Upper lobe of left lung (tissue), 4 donors: ENCODE data around the gene KLF7.

Experiments used
- POLR2A ChIP-seq, 4 donors: fragments of 450-650 bp; IDR thresholded peaks; one replicate each; pipeline ENCODE4 v1.5.1; 2016 to 2017; ENCODE audit warnings: antibody characterized with exemption in 4 of 4, mild to moderate bottlenecking in 2 of 4
- POLR2AphosphoS5 ChIP-seq, 2 donors: sonication (generic); formaldehyde crosslinking; IDR thresholded peaks; one replicate each; pipeline ENCODE4 v1.5.1; 2017; ENCODE audit warnings: antibody characterized with exemption in 2 of 2
- TF ChIP-seq, protein P1 (sequence below), 6 experiments: fragments of 450-650 bp in 4 of 6; fragments of 200-600 bp in 2 of 6; sonication (generic) in 2 of 6; IDR thresholded peaks; one replicate each; pipeline ENCODE4 v1.5.1; 2016 to 2019; ENCODE audit warnings: antibody characterized with exemption in 6 of 6

DNA sequence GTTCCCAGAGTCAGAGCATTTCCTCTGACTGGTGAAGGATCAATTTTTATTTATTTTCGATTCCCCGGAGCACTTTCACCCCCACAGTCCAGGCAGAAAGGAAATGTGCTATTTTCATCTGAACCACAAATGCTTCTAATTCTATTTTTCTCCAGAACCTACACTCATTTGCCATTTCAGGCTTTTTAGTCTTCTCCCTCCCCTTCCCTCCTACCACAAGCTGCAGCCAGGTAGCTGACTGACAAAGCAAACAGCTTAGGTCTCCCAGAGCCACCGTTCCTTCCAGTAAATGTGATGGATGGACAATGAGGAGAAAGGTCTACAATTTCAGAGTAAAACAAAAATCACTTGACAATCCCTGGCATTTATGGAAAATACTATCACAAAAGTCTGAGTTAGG, 76.9 kb downstream of the KLF7 start:
- TF ChIP-seq, protein P1, sequence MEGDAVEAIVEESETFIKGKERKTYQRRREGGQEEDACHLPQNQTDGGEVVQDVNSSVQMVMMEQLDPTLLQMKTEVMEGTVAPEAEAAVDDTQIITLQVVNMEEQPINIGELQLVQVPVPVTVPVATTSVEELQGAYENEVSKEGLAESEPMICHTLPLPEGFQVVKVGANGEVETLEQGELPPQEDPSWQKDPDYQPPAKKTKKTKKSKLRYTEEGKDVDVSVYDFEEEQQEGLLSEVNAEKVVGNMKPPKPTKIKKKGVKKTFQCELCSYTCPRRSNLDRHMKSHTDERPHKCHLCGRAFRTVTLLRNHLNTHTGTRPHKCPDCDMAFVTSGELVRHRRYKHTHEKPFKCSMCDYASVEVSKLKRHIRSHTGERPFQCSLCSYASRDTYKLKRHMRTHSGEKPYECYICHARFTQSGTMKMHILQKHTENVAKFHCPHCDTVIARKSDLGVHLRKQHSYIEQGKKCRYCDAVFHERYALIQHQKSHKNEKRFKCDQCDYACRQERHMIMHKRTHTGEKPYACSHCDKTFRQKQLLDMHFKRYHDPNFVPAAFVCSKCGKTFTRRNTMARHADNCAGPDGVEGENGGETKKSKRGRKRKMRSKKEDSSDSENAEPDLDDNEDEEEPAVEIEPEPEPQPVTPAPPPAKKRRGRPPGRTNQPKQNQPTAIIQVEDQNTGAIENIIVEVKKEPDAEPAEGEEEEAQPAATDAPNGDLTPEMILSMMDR (IDR thresholded peaks at IDR 0.05) = no peak
- TF ChIP-seq POLR2AphosphoS5 (IDR thresholded peaks at IDR 0.05) = no peak
- no peak for TF ChIP-seq POLR2A (IDR thresholded peaks at IDR 0.05)
